Measurements from ENCODE around the gene NEBL.

GRCh38 chr10:20841419-20841818, 55.7 kb downstream of the NEBL start:
- TF ChIP-seq, protein P1, sequence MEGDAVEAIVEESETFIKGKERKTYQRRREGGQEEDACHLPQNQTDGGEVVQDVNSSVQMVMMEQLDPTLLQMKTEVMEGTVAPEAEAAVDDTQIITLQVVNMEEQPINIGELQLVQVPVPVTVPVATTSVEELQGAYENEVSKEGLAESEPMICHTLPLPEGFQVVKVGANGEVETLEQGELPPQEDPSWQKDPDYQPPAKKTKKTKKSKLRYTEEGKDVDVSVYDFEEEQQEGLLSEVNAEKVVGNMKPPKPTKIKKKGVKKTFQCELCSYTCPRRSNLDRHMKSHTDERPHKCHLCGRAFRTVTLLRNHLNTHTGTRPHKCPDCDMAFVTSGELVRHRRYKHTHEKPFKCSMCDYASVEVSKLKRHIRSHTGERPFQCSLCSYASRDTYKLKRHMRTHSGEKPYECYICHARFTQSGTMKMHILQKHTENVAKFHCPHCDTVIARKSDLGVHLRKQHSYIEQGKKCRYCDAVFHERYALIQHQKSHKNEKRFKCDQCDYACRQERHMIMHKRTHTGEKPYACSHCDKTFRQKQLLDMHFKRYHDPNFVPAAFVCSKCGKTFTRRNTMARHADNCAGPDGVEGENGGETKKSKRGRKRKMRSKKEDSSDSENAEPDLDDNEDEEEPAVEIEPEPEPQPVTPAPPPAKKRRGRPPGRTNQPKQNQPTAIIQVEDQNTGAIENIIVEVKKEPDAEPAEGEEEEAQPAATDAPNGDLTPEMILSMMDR (IDR thresholded peaks at IDR 0.05; ENCODE audit: poor library complexity), result no peak
- TF ChIP-seq EZH2 (IDR thresholded peaks at IDR 0.05; ENCODE audit: borderline replicate concordance), result no peak
